ENCODE data around the gene DCDC2.
A peak's percentile ranks its signal among the peaks of the same experiment; 100 is the strongest.

Gene DCDC2

DNA sequence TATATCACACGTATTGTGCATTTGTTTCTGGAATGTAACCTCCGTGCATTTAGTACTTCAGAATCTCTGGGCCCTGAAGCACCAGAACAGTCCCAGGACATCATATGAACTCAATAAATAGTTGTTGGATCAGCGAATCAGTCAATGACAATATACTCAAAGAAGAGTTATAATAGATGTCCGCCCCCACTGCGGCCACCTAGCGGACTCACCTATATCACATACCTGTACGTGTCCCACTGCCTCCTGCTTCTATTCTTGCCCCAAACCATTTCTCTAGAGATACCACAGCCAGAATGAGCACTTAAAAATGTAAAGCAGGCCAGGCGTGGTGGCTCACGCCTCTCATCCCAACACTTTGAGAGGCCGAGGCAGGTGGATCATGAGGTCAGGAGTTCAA, 73.9 kb downstream of the DCDC2 start:
- Histone ChIP-seq H3K27me3 (ENCODE audit: insufficient read depth, low read length) (no peaks in the 10 kb centered on the region), H2AFZ (ENCODE audit: insufficient read depth, low read length, poor library complexity) (no peak overlapping the region), H3K27ac (ENCODE audit: low read depth, low read length) (no peak overlapping the region), H3K18ac (ENCODE audit: low read length) (no peak overlapping the region), H4K8ac (ENCODE audit: low read depth, low read length) (no peak overlapping the region), H2BK5ac (ENCODE audit: low read depth, low read length, poor library complexity) (no peak overlapping the region), H3K9me3 (ENCODE audit: insufficient read depth, low read depth, low read length) (no peaks in the 10 kb centered on the region), H3K4me3 (ENCODE audit: low read depth, low read length) (no peak overlapping the region), H3K14ac (ENCODE audit: low read length) (no peak overlapping the region), H3K36me3 (ENCODE audit: control insufficient read depth in 1 of 2, insufficient read depth in 2 of 2, low read length in 2 of 2) (no peaks in the 10 kb centered on the region), H3K4me2 (ENCODE audit: low read length) (no peak overlapping the region), H3K79me2 (ENCODE audit: control insufficient read depth, insufficient read depth, low read length, poor library complexity) (no peaks in the 10 kb centered on the region), H2BK120ac (ENCODE audit: insufficient read depth, low read length, poor library complexity) (no peak overlapping the region), H3K23ac (ENCODE audit: low read length) (no peak overlapping the region), H3K4me1 (ENCODE audit: control insufficient read depth in 1 of 2, insufficient read depth in 2 of 2, low read length in 2 of 2) (no peaks in the 10 kb centered on the region), H3K4ac (ENCODE audit: low read depth, low read length) (no peak overlapping the region), H2AK5ac (ENCODE audit: low read length) (no peak overlapping the region), H4K91ac (ENCODE audit: low read depth, low read length) (no peak overlapping the region), H2BK12ac (ENCODE audit: low read length) (no peak overlapping the region), H3K79me1 (ENCODE audit: low read length) (no peaks in the 10 kb centered on the region), H4K12ac (ENCODE audit: low read depth, low read length) (no peak overlapping the region), H3K9ac (ENCODE audit: low read length) (no peak overlapping the region)
- DNase-seq, result peak in 1 of 2 donors; percentile 18
- no CpG with 5 or more reads among the region's 10 CpGs for WGBS (ENCODE audit: extremely low coverage, insufficient coverage, insufficient read length)

DNA sequence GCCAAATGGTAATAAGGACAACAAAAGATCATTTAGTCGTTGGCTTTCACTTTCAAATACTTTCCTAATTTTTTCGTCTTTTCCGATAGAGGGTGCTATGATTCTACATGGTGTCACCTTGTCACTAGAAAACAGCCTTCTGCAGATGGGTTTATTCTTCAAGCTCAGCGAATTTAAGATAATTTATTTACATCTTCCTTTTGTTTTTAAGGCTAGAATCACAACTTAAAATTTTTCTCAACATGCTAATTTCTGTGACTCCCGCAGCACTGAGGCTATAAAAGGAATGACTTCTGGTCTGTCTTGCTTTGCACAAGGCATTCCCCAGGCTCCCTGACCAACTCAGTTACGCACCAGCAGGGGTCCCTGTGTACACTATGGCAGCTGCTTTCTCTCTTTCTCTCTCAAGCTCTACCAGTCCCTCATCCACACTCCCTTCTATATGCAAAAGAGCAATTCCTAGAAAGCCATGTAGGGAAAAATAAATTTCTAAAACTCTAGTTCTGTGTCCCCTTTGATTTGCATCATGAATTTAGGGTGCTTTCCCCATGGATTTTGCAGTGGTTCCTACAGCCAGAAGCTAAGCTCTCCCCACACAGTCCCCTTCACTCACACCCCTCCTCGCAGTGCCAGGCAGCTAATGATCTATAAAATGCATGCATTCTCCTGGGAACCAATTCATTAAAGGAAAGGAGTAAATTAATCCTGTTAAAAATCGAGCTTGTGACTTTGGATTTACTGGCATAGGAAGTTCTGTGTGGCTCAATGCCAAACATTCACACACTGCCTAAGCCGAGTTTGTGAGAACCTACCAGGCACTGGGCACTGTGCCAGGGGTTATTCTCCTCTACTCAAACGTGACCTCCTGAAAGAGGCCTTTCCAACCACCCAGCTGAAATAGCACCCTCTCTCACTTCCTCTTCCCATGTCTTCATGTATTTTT, 74.5 kb downstream of the DCDC2 start:
- H3K27me3 ChIP-seq (ENCODE audit: insufficient read depth, low read length), result no peaks in the 10 kb centered on the region
- H2BK120ac ChIP-seq (ENCODE audit: insufficient read depth, low read length, poor library complexity), result no peak overlapping the region
- H3K79me1 ChIP-seq (ENCODE audit: low read length), result no peaks in the 10 kb centered on the region
- H3K9ac ChIP-seq (ENCODE audit: low read length), result no peak overlapping the region
- H3K9me3 ChIP-seq (ENCODE audit: insufficient read depth, low read depth, low read length), result no peaks in the 10 kb centered on the region
- peak overlapping the region; percentile 39 for H3K4me2 ChIP-seq (ENCODE audit: low read length)
- H2AFZ ChIP-seq (ENCODE audit: insufficient read depth, low read length, poor library complexity), result no peak overlapping the region
- H3K4me3 ChIP-seq (ENCODE audit: low read depth, low read length), result no peak overlapping the region
- H4K8ac ChIP-seq (ENCODE audit: low read depth, low read length), result no peak overlapping the region
- H4K12ac ChIP-seq (ENCODE audit: low read depth, low read length), result no peak overlapping the region
- no peak overlapping the region for H3K4ac ChIP-seq (ENCODE audit: low read depth, low read length)
- DNase-seq, result peak; percentile 67 to 80
- no peak overlapping the region for H2BK5ac ChIP-seq (ENCODE audit: low read depth, low read length, poor library complexity)
- WGBS (ENCODE audit: extremely low coverage, insufficient coverage, insufficient read length), result no CpG with 5 or more reads among the region's 10 CpGs
- no peak overlapping the region for H3K27ac ChIP-seq (ENCODE audit: low read depth, low read length)
- no peaks in the 10 kb centered on the region for H3K79me2 ChIP-seq (ENCODE audit: control insufficient read depth, insufficient read depth, low read length, poor library complexity)
- H4K91ac ChIP-seq (ENCODE audit: low read depth, low read length), result no peak overlapping the region
- no peaks in the 10 kb centered on the region for H3K4me1 ChIP-seq (ENCODE audit: control insufficient read depth in 1 of 2, insufficient read depth in 2 of 2, low read length in 2 of 2)
- no peaks in the 10 kb centered on the region for H3K36me3 ChIP-seq (ENCODE audit: control insufficient read depth in 1 of 2, insufficient read depth in 2 of 2, low read length in 2 of 2)
- no peak overlapping the region for H3K18ac ChIP-seq (ENCODE audit: low read length)
- no peak overlapping the region for H2BK12ac ChIP-seq (ENCODE audit: low read length)
- no peak overlapping the region for H3K14ac ChIP-seq (ENCODE audit: low read length)
- no peak overlapping the region for H3K23ac ChIP-seq (ENCODE audit: low read length)
- no peak overlapping the region for H2AK5ac ChIP-seq (ENCODE audit: low read length)

DNA sequence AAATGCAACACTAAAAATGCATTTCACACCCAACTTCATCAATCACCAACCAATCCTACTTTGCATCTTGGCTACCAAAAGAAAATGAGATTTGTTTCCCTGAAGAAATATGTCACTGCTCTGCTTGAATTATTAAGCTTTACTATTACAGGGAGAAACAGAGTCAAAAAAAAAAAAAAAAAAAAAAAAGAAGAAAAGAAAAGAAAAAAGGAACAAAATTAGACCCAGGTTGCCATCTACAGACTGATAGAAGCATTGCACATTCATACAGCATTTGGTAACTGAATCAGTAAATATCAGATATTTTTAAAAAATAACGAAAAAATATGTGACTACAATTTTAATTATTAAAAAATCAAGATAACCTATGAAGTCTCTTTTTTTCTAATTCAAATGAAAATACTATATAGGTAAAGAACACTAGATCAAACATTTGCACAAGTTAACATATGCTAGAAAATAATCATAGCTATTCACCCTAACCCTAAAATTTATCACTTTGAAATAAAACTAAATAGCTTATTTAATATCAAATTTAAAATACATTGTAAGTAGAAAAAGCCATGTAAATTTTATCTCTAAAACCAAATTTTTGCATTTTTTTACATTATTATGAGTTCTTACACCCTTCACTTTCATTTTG, 83.3 kb downstream of the DCDC2 start:
- H4K8ac ChIP-seq (ENCODE audit: low read depth, low read length), result no peak overlapping the region
- no peaks in the 10 kb centered on the region for H3K9me3 ChIP-seq (ENCODE audit: insufficient read depth, low read depth, low read length)
- H3K4ac ChIP-seq (ENCODE audit: low read depth, low read length), result no peak overlapping the region
- no peak overlapping the region for H2BK120ac ChIP-seq (ENCODE audit: insufficient read depth, low read length, poor library complexity)
- no peak overlapping the region for H3K14ac ChIP-seq (ENCODE audit: low read length)
- H3K27me3 ChIP-seq (ENCODE audit: insufficient read depth, low read length), result no peaks in the 10 kb centered on the region
- H2BK5ac ChIP-seq (ENCODE audit: low read depth, low read length, poor library complexity), result no peak overlapping the region
- no peak overlapping the region for H2AFZ ChIP-seq (ENCODE audit: insufficient read depth, low read length, poor library complexity)
- H3K79me1 ChIP-seq (ENCODE audit: low read length), result no peaks in the 10 kb centered on the region
- H3K79me2 ChIP-seq (ENCODE audit: control insufficient read depth, insufficient read depth, low read length, poor library complexity), result no peaks in the 10 kb centered on the region
- H3K4me1 ChIP-seq (ENCODE audit: control insufficient read depth in 1 of 2, insufficient read depth in 2 of 2, low read length in 2 of 2), result peaks cover 6 to 8% of the 10 kb centered on the region in 2 experiments
- no peak overlapping the region for H2BK12ac ChIP-seq (ENCODE audit: low read length)
- WGBS (ENCODE audit: extremely low coverage, insufficient coverage, insufficient read length), result no CpG with 5 or more reads among the region's 1 CpG
- no peak overlapping the region for H4K12ac ChIP-seq (ENCODE audit: low read depth, low read length)
- no peak overlapping the region for H3K4me2 ChIP-seq (ENCODE audit: low read length)
- no peak overlapping the region for H2AK5ac ChIP-seq (ENCODE audit: low read length)
- peak in 1 of 2 donors; percentile 44 for DNase-seq
- H3K23ac ChIP-seq (ENCODE audit: low read length), result no peak overlapping the region
- H3K9ac ChIP-seq (ENCODE audit: low read length), result no peak overlapping the region
- H3K18ac ChIP-seq (ENCODE audit: low read length), result no peak overlapping the region
- H3K27ac ChIP-seq (ENCODE audit: low read depth, low read length), result no peak overlapping the region
- no peak overlapping the region for H4K91ac ChIP-seq (ENCODE audit: low read depth, low read length)
- H3K36me3 ChIP-seq (ENCODE audit: control insufficient read depth in 1 of 2, insufficient read depth in 2 of 2, low read length in 2 of 2), result no peaks in the 10 kb centered on the region
- H3K4me3 ChIP-seq (ENCODE audit: low read depth, low read length), result no peak overlapping the region

DNA sequence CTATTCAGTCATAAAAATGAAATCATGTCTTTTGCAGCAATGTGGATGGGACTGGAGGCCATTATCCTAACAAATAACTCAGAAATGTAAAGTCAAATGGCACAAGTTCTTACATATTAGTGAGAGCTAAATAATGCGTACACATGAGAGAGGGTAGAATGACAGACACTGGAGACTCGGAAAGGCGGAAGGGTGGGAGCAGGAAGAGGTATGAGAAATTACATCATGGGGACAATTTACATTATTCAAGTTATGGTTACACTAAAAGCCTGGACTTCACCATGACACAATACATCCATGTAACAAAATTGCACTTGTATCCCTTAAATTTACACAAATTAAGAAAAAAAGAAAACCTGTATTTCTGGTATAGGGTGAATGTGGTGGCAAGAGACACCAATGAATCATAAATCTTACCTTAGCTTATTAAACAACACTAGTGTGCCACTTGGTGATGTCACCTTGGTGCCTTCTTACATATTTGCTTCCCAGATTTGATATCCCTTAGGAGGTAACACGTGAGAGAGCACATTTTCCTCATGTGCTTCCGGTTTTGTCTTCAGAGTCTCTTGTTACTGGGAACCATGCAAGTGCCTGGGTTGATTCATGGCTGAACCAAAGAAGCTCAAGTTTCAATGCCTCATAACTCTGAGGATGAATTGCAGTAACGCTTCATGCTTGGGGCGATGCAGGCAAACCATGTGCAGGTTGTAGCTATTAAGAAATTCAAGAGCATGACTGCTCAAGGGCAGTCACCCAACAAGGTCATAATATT, 84.6 kb downstream of the DCDC2 start:
- no peaks in the 10 kb centered on the region for H3K79me1 ChIP-seq (ENCODE audit: low read length)
- H3K9me3 ChIP-seq (ENCODE audit: insufficient read depth, low read depth, low read length), result no peaks in the 10 kb centered on the region
- no peak overlapping the region for H3K4ac ChIP-seq (ENCODE audit: low read depth, low read length)
- no peak overlapping the region for H3K14ac ChIP-seq (ENCODE audit: low read length)
- no peak overlapping the region for H3K18ac ChIP-seq (ENCODE audit: low read length)
- H4K12ac ChIP-seq (ENCODE audit: low read depth, low read length), result no peak overlapping the region
- no peak overlapping the region for H2AFZ ChIP-seq (ENCODE audit: insufficient read depth, low read length, poor library complexity)
- no peak overlapping the region for H2AK5ac ChIP-seq (ENCODE audit: low read length)
- no peak overlapping the region for H2BK120ac ChIP-seq (ENCODE audit: insufficient read depth, low read length, poor library complexity)
- no peak overlapping the region for H2BK5ac ChIP-seq (ENCODE audit: low read depth, low read length, poor library complexity)
- no peaks in the 10 kb centered on the region for H3K36me3 ChIP-seq (ENCODE audit: control insufficient read depth in 1 of 2, insufficient read depth in 2 of 2, low read length in 2 of 2)
- WGBS (ENCODE audit: extremely low coverage, insufficient coverage, insufficient read length), result no CpG with 5 or more reads among the region's 7 CpGs
- H3K27me3 ChIP-seq (ENCODE audit: insufficient read depth, low read length), result no peaks in the 10 kb centered on the region
- H3K23ac ChIP-seq (ENCODE audit: low read length), result no peak overlapping the region
- H3K79me2 ChIP-seq (ENCODE audit: control insufficient read depth, insufficient read depth, low read length, poor library complexity), result no peaks in the 10 kb centered on the region
- DNase-seq, result no peak
- no peak overlapping the region for H2BK12ac ChIP-seq (ENCODE audit: low read length)
- H3K4me1 ChIP-seq (ENCODE audit: control insufficient read depth in 1 of 2, insufficient read depth in 2 of 2, low read length in 2 of 2), result peaks cover 6 to 8% of the 10 kb centered on the region in 2 experiments
- no peak overlapping the region for H3K27ac ChIP-seq (ENCODE audit: low read depth, low read length)
- H4K8ac ChIP-seq (ENCODE audit: low read depth, low read length), result no peak overlapping the region
- no peak overlapping the region for H3K4me2 ChIP-seq (ENCODE audit: low read length)
- H3K9ac ChIP-seq (ENCODE audit: low read length), result no peak overlapping the region
- H3K4me3 ChIP-seq (ENCODE audit: low read depth, low read length), result no peak overlapping the region
- no peak overlapping the region for H4K91ac ChIP-seq (ENCODE audit: low read depth, low read length)
